Head of caudate nucleus (tissue), 42 donors: ENCODE results near the gene C1orf159.
"Not testable (repeated sequence)": the region's sequence is repeated elsewhere in the genome, so short reads cannot be mapped to it uniquely, and the experiment has no call there.

Experiments
- DNase-seq, 42 donors: peaks; one replicate each; pipeline versions ENCODE4 v3.0.0 to v3.0.0-alpha.2; 2020 to 2021; ENCODE audit warnings: mixed read lengths in 7 of 42
- intact Hi-C: fragments of 100-400 bp; cut with DNase I; formaldehyde crosslinking; loops from one replicate; pipeline ENCODE4 v1.15.0; 2022

C1orf159 gene

DNA sequence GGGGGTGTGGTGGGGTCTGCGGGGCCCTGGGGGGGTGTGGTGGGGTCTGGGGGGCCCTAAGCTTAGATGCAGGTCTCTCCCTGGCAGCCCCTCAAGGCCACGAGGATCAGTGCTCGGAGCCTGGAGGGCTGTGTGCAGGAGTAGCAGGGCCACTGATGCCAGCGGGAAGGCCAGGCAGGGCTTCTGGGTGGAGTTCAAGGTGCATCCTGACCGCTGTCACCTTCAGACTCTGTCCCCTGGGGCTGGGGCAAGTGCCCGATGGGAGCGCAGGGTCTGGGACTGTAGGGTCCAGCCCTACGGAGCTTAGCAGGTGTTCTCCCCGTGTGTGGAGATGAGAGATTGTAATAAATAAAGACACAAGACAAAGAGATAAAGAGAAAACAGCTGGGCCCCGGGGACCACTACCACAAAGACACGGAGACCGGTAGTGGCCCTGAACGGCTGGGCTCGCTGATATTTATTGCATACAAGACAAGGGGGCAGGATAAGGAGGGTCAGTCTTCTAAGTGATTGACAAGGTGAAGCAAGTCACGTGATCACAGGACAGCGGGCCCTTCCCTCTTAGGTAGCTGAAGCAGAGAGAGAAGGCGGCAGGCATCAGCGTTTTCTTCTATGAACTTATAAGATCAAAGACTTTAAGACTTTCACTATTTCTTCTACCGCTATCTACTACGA lies 50.5 kb downstream of the C1orf159 start:
- DNase-seq, result no peak
- intact Hi-C loops, result no loop called here

DNA sequence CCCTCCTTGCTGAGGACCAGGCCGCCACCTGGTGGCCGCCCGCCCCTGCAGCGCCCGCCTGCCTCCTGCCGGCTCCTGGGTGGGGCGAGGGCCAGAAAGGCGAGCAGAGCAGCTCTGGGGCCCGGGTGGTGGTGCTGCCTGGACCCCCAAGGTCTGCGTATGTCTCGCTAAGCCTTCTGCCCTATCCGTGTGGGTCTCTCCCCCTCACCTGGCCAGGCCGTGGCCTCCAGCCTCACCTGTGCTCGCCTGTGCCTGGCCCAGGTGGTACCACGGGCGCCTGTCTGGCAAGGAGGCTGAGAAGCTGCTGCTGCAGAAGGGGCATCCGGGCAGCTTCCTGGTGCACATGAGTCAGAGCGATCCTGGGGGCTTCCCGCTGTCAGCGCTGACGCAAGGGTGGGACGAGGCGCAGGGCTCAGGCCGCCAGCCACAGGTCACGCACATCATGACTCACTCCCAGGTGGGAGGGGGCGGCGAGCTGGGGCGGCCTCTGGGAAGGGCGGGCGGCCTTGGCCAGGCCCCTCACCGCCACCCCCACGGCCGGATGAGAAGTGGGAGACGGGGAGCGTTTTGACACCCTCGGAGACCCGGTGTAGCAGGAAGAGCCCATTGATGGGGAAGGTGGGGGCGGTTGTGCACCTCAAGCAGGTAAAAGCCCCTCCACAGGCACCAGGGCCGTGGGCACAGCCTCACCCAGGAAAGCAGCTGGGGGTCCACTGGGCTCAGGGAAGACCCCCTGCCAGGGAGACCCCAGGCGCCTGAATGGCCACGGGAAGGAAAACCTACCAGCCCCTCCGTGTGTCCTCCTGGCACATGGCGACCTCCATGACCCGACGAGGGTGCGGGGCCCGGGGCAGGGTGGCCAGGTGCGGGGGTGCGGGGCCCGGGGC lies 51.7 kb downstream of the C1orf159 start:
- intact Hi-C loops, result no loop called here
- peak in 29 of 42 donors; percentile 28 to 76 (median 48) for DNase-seq

DNA sequence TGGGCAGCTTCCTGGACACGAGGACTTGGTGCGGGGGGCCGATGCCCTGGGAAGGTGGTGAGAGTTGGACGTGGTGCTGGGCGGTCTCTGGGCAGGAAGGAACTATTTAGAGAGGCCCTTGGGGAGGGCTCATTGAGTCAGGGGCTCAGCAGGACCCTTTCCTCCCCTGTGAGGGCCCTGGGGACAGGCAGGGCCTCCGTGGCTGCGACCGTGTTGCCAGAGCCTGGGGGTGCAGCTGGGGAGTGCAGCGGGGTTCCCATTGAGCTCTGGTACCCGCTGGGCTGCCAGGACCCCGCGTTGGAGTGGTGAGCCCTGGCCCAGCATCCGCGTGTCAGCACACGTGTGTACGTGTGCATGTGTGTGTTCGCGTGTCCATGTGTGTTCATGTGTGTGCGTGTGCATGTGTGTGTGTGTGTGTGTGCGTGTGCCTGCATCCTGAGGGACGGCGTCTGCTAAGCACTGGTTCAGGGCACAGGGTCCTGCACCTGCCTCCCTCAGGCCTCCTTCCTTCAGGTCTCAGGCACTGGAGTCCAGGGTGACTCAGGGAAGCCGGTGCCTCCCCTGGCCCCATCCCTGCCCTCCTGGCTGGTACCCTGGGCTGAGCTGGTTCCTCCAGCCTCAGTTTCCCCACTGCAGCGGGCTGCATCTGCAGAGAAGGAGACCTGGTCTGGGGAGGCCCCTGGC lies 52.5 kb downstream of the C1orf159 start:
- intact Hi-C loops, result no loop called here
- DNase-seq, result no peak

DNA sequence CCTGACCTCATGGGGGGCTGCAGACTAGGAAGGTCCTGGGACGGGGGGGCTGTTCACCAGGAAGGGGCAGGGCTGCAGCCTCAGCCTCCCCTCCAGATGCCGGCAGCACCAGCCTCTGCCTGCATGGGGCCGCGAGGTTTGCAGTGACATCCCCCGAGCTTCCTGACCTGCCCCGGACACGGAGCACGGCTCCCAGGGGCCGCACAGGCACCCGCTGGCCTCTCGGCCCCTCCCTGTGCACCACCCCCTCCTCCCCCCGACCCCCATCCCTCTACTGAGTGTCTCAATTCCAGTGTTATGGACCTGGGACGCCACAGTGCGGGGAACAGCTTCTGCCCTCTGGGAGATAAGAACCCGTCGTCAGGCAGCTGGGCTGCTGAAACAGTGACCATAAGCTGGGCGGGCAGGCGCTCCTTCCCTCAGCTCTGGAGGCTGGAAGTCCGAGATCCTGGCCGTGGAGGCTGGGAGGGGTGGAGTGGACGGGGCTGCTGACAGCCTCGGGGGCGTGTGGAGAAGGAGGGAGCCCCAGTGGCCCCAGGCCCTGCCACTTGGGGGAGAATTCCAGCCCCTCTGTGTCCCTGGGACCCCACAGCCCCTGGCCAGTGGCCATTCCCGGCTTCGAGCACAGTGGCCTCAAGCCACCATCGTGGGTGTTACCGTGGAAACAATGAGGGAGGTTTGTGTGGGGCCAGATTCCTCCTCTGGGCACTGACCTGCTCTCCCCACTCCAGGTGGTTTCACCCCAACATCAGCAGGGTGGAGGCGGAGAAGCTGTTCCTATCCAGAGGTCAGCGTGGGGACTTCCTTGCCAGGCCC lies 53.3 kb downstream of the C1orf159 start:
- intact Hi-C loops, result no loop called here
- no peak for DNase-seq

DNA sequence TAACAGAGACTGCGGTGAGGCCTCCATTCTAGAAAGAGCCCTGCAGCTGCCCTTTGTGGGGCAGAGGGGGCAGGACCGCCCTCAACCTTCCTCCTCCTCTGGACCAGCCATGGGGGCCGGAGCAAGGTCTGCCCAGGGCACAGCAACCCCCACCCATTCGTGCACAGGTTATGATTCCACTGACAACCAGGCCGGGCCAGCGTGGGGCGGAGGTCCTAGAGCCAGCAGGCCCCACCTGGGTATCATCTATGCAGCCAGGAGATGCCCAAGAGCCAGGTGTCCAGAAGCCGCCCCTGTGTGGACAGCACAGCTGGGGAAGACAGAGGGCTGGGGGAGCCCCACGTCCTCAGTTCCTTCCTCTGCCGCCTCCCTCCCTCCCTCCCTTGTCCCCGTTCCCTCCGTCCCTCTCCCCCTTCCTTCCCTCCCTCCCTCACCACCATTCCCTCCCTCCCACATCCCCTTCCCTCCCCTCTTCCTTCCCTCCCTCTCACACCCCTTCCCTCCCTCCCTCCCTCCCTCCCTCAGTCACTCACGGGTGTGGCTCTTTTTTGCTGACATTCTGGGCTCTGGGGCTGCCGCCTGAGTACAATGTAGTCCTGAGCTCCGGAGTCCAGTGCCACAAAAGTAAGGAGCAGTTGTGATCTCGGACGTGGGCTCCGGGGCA lies 54.1 kb downstream of the C1orf159 start:
- no peak for DNase-seq
- intact Hi-C loops, result no loop called here

DNA sequence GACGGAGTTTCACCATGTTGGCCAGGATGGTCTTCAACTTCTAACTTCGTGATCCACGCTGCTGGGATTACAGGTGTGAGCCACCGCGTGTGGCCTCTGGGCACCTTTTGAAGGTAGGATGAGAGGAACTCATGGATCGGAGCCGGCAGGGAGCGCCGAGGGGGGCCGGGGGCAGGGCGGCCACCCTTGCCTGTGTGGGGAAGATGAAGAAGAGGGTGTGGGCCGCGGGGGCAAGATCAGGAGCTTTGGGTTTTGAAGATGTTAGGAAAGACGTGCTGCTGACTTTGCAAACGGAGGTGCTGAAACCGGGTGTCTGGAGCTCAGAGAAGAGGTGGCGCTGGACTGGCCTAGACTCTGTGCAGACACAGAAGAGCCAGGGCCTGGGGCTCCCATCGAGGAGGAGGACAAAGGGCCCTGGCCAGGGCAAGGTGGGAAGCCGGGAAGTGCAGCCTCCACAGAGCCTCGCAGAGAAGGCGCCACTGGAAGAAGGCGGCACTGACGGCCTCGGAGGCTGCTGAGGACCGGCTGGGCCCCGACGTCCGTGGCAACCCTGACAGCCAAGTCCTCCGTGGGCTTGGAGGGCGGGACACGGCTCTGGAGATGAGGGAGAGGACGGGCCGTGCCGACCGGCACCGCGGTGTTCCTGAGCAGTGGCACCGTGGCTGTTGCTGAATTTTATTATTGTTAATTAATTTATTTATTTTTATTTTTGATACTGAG lies 55.4 kb downstream of the C1orf159 start:
- no peak for DNase-seq
- intact Hi-C loops, result no loop called here

DNA sequence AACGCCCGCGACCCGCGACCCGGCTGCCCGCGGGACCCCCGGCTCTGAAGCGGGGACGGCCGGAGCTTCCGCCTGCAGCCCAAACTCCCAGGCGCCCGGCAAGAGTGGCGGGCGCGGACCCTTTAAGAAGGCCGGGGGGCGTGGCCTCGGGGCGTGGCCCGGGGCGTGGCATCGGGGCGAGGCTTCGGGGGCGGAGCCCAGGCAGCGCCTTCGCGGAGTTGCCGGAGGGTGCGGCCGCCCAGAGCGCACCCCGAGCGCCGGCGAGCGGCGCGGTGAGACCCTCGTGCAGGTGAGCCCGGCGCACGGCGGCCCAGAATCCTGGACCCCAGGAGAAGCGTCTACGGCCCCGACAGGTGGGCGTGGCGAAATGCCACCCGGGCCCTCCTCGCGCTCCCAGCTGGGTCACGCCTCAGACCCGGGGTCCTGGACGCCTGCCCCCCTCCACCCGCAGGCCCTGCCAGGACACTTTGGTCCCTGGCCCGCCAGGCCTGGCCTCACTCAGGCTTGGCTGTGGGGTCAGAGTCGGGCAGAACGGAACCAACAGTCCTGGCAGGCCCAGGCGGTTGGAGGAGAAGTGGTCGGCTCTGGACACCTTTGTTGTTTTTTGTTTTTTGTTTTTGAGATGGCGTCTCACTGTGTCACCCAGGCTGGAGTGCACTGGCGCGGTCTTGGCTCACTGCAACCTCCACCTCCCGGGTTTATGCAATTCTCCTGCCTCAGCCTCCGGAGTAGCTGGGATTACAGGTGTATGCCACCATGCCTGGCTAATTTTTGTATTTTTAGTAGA lies 56.2 kb downstream of the C1orf159 start:
- intact Hi-C loops, result no loop called here
- DNase-seq, result peak; percentile 74 to 93 (median 88)

DNA sequence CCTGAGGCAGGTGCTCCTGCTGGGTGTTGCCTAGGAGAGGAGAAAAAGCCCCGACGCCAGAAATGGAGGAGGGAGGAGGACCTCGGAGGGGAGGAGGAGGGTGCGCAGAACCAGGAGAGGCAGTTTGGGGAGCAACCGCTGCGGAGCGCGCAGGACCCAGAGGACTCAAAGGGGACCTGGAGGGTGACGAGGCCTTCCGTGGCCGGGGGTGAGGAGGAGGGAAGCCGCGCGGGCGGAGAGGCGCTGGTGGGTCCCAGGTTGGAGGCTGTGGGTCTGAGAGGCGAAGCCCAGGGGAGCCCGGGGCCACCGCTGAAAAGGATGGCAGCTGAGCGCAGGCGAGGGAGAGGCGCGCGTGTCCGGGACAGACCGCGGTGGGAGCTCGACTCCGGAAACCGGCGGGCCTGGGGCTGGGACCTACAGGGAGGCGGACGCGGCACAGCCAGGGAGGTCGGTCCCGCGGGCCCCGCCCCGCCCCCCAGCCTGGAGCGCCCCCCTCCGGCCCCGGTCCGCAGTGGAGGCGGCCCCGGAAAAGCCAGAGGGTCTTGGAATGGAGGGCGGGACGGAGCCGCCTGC lies 56.9 kb downstream of the C1orf159 start:
- intact Hi-C loops, result no loop called here
- peak in 33 of 42 donors; percentile 18 to 84 (median 52) for DNase-seq

DNA sequence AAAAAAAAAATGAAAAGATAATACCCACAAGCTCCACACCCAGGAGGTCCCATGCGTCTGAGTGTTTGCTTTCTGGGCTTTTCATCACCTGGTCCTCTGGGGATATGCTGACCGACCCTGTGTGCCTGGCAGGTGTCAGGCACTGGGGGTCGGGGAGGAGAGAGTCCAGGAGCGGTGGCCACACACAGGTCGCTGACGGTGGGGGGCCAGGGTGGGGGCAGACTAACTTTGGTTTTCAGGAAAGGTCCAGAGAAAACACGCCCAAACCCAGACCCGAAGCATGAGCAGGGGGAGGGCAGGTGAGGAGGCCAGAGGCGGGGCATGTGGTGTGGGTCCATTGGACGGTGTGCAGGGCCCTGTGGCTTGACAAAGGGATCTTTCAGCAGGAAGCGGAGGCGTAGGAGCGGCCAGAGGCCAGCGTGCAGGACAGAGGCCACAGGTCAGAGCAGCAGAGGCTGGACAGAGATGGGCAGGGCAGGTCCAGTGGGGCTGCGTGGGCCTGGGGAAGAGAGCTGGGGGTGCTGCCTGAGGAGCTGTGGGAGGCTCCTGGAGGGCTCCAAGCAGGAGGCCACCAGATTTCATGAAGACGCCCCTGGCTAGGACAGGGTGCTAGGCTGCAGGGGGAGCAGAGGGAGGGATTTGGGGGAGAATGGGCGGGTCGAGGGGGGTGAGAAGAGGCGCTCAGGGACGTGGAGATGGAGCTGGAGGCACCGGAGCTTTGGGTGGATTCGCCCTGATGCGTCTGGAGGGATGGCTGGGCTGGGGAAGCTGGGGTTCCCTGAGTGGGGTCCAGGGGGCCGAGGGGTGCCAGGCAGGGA lies 57.6 kb downstream of the C1orf159 start:
- DNase-seq, result no peak
- intact Hi-C loops, result no loop called here

DNA sequence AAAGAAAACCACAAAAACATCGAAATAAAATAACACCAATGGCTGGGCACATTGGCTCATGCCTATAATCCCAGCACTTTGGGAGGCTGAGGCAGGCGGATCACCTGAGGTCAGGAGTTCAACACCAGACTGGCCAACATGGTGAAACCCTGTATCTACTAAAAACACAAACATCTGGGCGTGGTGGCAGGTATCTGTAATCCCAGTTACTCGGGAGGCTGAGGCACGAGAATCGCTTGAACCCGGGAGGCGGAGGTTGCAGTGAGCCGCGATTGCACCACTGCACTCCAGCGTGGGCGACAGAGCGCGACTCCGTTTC lies 58.2 kb downstream of the C1orf159 start:
- intact Hi-C loops, result not testable (repeated sequence)

DNA sequence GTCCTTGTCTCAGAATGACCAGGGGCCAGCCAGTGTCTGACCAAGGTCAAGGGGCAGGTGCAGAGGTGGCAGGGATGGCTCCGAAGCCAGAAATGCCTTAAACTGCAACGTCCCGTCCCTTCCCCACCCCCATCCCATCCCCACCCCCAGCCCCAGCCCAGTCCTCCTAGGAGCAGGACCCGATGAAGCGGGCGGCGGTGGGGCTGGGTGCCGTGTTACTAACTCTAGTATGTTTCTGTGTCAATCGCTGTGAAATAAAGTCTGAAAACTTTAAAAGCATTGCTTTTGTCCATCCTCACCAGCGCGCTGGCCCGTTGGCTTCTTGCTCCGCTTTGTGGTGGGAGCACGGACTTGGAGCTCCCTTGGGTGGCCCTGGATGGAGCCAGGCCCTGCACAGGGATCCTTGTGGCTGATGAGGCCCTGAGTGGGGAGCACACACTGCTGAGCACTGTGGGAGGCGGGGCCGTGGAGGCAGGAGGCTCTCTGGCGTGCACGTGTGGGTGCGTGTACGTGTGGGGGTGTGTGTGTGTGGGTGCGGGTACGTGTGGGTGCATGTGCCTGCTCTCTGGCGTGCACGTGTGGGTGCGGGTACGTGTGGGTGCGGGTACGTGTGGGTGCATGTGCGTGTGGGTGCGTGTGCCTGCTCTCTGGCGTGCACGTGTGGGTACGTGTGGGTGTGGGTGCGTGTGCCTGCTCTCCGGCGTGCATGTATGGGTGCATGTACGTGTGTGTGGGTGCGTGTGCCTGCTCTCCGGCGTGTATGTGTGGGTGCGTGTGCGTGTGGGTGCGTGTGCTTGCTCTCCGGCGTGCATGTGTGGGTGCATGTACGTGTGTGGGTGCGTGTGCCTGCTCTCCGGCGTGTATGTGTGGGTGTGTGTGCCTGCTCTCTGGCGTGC lies 59.8 kb downstream of the C1orf159 start:
- intact Hi-C loops, result no loop called here
- DNase-seq, result no peak

More for the DNA sequence above, 58.2 kb downstream of the C1orf159 start:
- peak in 1 of 42 donors; percentile 30 for DNase-seq

DNA sequence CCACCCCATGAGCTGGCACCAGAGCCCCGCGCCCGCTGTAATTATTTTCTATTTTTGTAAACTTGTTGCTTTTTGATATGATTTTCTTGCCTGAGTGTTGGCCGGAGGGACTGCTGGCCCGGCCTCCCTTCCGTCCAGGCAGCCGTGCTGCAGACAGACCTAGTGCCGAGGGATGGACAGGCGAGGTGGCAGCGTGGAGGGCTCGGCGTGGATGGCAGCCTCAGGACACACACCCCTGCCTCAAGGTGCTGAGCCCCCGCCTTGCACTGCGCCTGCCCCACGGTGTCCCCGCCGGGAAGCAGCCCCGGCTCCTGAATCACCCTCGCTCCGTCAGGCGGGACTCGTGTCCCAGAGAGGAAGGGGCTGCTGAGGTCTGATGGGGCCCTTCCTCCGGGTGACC lies 60.9 kb downstream of the C1orf159 start:
- intact Hi-C loops, result no loop called here
- DNase-seq, result no peak

DNA sequence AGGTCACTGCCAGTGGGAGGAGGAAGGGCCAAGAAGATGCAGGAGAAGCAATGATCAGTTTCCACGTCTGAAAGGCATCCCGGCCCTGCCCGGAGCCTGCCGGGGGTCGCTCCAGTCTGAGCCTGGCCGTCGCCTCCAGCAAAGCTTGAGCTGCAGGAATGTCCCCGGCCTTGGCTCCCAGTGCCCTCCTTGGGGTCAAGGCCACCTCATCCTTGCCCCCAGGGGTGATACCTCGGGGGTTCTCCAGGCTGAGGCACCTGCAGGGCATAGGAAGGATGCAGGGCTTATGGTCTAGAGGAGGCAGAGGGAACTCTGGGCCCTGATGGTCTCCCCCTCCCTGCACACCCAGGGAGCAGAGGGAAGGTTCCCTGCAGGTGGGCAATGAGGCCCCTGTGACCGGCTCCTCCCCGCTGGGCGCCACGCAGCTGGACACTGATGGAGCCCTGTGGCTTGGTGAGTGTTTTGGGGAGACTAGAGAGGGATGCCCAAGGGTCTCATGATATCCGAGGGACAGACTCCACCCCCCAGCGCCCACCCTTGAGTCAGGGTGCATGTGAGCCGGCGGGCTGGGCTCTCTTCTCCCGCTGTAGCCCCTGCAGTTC lies 61.7 kb downstream of the C1orf159 start:
- peak in 1 of 42 donors; percentile 1 for DNase-seq
- intact Hi-C loops, result no loop called here

DNA sequence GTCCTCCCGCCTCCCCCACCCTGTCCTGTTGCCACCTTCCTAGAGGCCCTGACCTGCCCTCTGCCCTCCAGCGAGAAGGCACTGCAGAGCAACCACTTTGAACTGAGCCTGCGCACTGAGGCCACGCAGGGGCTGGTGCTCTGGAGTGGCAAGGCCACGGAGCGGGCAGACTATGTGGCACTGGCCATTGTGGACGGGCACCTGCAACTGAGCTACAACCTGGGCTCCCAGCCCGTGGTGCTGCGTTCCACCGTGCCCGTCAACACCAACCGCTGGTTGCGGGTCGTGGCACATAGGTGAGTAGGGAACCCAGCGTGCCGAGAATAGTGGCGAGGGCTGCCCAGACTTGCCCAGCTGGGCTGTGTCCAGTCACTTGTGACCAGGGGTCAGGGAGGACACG lies 62.2 kb downstream of the C1orf159 start:
- intact Hi-C loops, result no loop called here
- DNase-seq, result no peak

DNA sequence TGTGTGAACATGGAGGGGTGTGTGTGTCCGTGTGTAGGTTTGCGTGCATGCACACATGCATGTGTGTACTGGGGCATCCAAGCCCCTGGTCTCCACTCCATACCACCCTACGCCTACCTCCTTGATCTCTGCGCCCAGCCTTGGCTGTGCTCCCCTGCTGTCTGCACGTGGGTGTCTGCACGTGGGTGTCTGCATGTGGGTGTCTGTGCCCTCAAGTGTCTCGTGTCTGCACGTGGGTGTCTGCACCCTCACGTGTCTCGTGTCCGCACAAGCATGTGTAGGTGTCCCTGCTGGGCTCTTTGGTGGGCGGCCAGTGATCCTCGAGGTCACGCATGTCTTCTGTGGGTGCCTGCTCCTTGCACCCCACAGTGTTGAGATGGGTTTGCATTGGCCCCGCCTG lies 62.9 kb downstream of the C1orf159 start:
- intact Hi-C loops, result no loop called here

More for the DNA sequence above, 62.9 kb downstream of the C1orf159 start:
- peak in 3 of 42 donors; percentile 42 to 62 (median 46) for DNase-seq
